NCI-H2107 (cell line): ENCODE results near the gene SGTA.
"Not testable (repeated sequence)": the region's sequence is repeated elsewhere in the genome, so short reads cannot be mapped to it uniquely, and the experiment has no call there.

ENCODE experiments used
- DNase-seq: peaks from one replicate; lab custom pipeline; 2025; lab: John Stamatoyannopoulos, UW

Gene SGTA

DNA sequence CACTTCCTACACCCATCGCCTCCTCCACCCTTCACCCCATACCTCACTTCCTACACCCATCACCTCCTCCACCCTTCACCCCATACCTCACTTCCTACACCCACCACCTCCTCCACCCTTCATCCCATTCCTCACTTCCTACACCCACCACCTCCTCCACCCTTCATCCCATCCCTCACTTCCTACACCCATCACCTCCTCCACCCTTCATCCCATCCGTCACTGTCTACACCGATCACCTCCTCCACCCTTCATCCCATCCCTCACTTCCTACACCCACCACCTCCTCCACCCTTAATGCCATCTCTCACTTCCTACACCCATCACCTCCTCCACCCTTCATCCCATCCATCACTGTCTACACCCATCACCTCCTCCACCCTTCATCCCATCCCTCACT, 69.9 kb downstream of the SGTA start:
- DNase-seq = not testable (repeated sequence)

DNA sequence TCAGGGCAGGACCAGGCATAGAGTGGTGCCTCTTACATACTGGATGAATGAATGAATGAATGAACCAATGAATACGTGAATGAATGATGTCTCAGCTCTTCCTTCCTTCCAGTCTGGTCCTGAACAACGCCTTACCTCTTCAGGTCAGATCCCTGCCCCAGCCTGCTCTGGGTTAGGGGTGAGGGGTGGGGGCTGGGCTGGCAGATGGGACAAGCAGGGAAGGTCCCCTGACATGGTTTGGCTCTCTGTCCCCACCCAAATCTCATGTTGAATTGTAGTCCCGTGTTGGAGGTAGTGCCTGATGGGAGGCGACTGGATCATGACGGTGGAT, 71.2 kb downstream of the SGTA start:
- DNase-seq = no peak

DNA sequence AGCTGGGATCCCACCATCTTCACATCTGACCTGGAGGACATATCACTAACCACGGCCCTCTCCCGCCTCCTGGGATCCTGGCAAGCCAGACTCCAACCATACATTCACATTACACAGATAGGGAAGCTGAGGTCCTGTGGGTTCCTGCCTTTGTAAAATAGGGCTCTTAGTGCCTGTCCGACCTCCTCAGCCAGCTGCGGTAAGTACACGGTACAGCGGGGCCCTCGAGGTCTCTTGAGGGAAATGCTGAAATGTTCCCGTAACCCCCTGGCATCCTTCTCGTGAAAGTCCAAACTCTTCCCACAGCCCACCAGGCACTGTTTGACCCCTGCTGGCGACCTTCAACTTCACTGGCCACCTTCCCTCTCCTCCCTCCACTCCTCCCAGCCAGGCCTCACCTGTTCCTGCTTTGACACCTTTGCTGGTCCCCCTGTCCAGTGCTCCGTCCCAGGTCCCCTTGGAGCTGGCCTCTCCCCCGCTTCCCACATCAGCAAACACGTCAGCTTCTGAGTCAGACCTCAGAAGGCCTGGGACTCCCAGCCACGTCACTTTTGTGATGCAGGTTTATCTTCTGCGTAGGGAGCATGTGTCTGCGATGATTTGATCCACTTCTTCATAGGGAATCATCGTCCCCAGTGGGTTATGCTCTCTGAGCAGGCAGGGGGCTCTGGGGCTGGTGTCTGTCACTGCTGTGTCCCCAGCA, 71.8 kb downstream of the SGTA start:
- no peak for DNase-seq

DNA sequence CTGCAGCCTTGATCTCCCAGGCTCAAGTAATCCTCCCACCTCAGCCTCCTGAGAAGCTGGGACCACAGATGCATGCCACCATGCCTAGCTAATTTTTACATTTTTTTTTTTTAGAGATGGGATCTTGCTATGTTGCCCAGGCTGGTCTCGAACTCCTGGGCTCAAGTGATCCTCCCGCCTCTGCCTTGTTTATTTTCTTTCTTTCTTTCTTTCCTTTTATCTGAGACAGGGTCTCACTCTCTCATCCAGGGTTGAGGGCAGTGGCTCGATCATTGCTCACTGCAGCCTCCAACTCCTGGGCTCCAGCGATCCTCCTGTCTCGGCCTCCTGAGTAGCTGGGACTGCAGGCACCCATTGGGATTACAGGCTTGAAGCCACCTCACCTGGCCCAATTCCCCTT, 76.8 kb downstream of the SGTA start:
- DNase-seq = no peak
